ENCODE results near the gene NEK11. TPM values are rescaled to one million over a fixed set of nuclear protein-coding genes. Genes with fewer than 3 reads are reported as not detected.

Gene NEK11
- total RNA-seq, 1 donor from 2014 or later, result 28.6 TPM

GRCh38 chr3:131223373-131224289, 197.0 kb downstream of the NEK11 start:
- DNase-seq (ENCODE audit: low read depth), result no peak

- DNase-seq (ENCODE audit: low read depth), result peak; percentile 58
Measured at GRCh38 chr3:131224886-131225550, 198.3 kb downstream of the NEK11 start.

GRCh38 chr3:131228522-131228921, 201.8 kb downstream of the NEK11 start:
- no peak for DNase-seq (ENCODE audit: low read depth)

DNA sequence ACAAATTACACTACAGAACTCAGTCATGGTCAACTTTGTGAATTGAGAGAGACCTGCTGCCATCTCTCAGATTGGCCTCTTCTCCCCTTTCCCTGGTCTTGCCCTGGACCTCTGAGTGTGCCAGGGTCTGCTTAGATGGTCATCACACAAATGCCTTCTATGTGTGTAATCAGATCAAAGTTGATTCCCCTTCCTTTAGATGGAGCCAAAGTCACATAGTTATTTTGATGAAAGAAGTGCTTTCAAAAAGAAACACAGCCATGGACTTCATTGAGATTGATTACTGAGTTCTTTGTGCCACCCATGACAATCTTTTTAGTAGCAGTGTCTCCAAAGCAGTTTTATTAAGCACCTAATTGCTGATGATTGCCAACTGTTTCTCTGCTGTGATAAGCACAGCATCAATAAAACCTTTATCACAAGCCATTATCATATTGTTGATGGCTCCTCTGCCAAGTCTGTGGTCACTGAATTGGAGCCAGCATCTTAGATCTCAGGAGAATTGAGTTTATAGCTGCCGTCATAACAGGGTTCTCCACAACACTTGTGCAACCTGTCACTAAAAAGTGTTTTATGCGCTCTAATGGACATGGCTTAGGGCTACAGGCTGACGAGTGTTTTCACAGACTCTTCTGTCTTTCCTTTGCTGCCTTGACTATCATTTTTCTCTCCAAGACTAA, 205.2 kb downstream of the NEK11 start:
- peak; percentile 27 for DNase-seq (ENCODE audit: low read depth)

DNA sequence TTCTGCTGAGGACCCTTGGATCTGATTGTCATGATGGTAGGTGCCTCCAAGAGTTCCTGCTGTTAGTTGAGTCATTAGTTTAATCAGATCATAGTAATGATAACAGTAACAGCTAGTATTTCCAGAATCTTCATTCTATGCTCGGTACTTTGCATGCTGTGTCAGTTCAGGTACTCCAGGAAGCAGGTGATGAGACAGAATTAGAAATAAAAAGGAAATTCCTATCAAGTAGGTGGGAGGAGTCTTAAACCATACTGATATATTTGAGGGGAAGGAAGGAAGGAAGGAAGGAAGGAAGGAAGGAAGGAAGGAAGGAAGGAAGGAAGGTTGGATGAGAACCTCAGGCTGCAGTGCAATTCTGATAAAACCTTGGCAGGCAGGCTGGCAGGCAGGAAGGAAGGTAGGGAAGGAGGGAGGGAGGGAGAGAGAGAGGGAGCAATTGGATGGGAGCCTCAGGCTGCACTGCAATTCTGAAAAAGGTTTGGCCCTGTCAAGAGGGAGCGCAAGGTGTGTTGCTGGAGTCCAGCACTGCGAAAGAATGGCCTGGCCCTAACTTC, 206.1 kb downstream of the NEK11 start:
- no peak for DNase-seq (ENCODE audit: low read depth)

GRCh38 chr3:131233900-131234668, 207.4 kb downstream of the NEK11 start:
- DNase-seq (ENCODE audit: low read depth), result no peak

- DNase-seq (ENCODE audit: low read depth), result no peak
Measured at GRCh38 chr3:131236421-131236820, 209.7 kb downstream of the NEK11 start.

GRCh38 chr3:131238496-131238895, 211.8 kb downstream of the NEK11 start:
- no peak for DNase-seq (ENCODE audit: low read depth)

DNA sequence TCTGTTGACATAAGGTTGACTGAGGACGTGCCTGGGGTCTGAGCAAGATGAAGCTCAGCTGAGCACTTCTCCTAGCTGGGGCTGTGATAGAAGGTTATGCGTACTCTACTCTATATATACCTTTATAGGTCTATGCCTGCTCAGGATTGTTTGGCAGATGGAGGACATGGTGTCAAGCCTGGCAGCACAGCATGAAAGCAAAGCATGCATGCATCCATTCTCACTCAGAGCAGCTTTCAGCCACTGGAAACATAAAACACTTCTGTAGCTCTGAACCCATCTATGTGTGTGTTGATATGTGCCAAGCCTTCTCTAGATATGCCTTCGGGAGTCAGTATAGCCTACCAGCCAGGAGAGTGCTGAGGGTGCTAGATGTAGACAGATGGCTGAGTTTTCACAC, 212.6 kb downstream of the NEK11 start:
- no peak for DNase-seq (ENCODE audit: low read depth)

GRCh38 chr3:131242201-131242600, 215.5 kb downstream of the NEK11 start:
- DNase-seq (ENCODE audit: low read depth), result no peak

DNA sequence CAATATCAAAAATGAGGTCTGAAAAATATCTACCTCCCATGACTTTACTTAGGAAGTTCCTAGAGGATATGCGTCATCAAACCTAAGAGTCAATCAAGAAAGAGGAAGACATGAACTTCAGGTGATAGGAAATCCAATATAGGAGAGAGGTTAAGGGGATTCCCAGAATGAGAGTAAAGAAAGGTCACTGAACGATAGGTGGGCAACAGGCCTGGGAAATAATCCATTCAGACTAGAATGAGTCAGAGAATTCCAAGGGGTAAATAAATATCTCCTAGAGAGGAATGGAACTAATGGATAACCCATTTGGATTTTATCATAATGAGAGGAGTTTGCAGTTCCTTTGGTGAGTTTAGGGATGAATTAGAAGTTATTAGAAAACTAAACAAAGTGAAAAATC, 223.8 kb downstream of the NEK11 start:
- DNase-seq (ENCODE audit: low read depth), result peak; percentile 61

DNA sequence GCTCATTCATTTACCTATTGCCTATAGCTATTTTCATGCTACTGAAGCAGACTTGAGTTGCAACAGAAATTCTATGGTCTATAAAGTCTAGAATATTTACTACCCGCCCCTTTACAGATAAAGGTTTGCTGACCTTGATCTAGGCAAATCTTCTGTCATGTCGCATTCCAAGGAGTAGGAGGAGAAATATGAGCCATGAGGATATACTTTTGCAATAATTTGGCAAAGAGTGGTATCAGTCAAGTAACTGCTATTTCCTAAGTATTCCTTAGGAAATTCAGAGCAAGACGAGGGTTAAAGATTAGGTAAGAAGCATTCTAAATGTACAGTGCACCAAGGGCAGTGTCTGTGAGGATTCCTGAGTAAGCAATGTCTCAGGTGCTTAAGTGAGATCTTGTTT, 233.8 kb downstream of the NEK11 start:
- no peak for DNase-seq (ENCODE audit: low read depth)

DNA sequence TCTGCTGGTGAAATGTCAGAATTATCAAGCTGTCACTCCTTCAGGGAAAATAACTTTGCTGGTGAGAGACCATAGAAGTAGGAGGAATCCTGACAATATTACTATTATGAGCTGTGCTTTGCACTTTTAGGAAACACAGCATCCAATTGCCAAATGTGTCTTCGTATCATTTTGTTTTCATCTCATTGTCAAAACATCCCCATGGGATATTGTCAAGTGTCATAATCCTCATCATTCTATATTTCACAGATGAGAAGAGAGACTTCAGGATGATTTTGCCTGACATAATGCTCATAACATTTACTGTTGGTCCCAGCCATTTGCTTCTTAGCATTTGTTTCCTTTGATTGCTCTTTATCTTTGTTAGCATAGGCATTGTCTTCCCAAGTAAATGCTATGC, 234.4 kb downstream of the NEK11 start:
- no peak for DNase-seq (ENCODE audit: low read depth)

DNA sequence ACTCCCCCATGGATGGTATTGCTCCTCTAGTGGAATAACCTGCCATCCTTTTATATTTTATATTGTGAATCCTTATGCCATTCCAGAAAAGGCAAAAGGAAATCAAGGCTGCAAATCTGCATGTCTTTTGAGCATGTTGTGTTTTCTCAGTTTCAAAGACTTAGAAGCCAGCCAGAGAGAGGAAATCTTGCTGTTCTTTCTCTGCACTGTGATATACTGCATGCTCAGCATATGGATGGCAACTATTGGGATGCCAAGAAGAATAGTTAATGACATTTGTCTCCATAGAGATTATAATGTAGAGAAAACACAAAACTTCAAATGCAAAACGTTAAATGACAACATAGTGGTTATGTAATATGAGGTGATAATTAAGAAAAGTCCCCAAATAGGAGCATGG, 248.9 kb downstream of the NEK11 start:
- DNase-seq (ENCODE audit: low read depth), result no peak

- DNase-seq (ENCODE audit: low read depth), result peak; percentile 65
Measured at GRCh38 chr3:131277836-131278497, 251.3 kb downstream of the NEK11 start.

GRCh38 chr3:131279577-131279976, 252.9 kb downstream of the NEK11 start:
- no peak for DNase-seq (ENCODE audit: low read depth)

DNA sequence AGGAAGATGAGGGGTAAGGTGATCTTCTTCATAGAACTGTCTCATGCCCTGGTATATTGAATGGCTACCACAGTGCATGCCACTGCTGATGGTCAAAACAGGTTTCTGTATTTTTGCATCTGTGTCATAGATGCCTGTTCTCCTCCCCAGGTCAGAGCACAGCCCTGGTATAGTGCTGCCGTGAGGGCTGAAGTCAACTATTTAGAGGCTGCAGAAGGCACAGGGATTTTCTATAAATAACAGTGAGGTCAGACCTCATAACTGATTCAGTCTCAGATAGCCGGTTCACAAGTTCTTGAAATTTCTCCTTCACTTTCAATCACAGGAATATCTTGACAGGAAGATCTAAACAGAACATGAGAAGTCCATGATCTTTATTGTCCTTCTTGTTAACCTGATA, 255.7 kb downstream of the NEK11 start:
- DNase-seq (ENCODE audit: low read depth), result no peak

- no peak for DNase-seq (ENCODE audit: low read depth)
Measured at GRCh38 chr3:131282967-131283366, 256.3 kb downstream of the NEK11 start.

DNA sequence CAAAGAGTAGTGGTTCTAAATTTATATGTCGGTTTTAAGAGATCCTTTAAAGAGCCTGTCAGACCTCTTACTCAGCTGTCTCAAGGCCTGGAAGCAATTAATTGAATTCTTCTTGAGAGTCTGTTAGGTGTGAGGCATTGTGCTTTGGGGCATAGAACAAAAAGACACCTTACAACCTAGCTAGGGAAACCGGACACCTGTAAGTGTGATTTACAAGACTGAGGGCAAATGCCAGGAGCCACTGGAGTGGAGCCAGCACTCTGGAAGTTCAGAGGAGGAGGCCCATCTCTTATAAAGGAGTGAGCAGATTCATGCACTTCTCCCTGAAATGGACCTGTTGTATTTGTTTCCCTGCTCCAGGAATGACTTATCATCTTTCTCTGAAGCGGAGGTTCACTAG, 257.2 kb downstream of the NEK11 start:
- DNase-seq (ENCODE audit: low read depth), result peak; percentile 29

GRCh38 chr3:131284302-131284701, 257.6 kb downstream of the NEK11 start:
- DNase-seq (ENCODE audit: low read depth), result no peak

DNA sequence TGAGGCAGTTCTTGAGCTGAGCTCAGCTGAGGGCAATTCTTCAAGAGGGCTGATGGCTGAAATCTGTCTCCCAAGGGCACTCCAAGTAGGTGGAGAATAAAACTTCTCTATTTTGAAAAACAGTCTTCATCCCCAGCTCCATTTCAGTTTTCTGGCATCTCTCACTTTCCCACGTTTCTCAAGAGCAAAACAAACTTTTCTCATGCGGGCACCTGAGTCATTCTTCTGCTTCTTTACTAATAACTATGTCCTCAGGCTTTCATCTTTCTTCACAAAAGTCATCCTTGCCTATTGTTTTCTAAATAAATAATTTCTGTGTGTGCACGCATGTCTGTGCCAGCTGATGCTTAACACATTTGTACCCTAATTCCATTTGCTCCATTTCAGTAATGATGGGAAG, 258.8 kb downstream of the NEK11 start:
- no peak for DNase-seq (ENCODE audit: low read depth)
